HPDE6-E6E7 (cell line): ENCODE results near the gene LIN54.
"Not testable (repeated sequence)": the region's sequence is repeated elsewhere in the genome, so short reads cannot be mapped to it uniquely, and the experiment has no call there.

ENCODE experiments used
- DNase-seq: peaks from one replicate; pipeline ENCODE4 v3.0.0; 2011; ENCODE audit warnings: missing footprints; ENCODE audit errors: extremely low spot score

LIN54 gene

DNA sequence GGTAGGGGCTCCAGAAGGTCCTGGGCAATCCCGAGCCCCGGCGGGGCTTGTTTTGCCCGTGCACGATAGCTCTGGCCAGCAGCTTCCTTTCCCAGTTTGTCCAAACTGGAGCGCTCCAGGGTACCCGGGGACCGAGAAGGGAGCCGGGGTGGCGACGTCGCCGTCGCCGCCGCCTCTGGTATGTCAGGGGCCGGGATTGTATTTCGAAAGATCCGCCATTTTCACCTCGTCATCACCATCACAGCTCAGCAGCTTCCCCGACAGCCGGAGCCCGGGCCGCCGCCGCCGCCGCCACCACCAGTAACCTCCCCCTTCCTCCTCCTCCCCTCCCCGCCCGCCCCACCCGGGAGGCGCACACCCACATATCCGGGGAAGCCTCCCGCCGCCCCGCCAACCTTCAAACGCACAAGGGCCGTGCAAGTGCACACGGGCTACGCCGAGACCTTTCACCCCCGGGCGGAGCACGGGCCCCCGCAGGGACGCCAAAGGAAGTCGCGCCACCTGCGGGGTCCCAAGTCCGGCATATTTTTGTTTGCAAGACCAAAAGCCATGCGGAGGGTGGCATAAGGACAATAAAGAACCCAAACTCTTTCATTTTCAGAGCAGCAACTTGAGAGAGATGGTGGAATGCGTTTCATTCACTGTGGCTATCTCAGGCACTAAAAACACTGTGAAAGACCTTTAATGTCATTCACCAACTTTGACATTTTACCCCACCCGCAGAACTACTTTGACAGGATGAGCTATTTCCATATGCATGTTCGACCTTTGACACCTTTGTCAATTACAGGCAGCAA is at the start of gene LIN54:
Gene LIN54 (minus strand): TSS at position 302 of the 797 bp plus-strand sequence. CDS start 25,979 bp downstream, outside the sequence.
- peak; percentile 60 for DNase-seq

DNA sequence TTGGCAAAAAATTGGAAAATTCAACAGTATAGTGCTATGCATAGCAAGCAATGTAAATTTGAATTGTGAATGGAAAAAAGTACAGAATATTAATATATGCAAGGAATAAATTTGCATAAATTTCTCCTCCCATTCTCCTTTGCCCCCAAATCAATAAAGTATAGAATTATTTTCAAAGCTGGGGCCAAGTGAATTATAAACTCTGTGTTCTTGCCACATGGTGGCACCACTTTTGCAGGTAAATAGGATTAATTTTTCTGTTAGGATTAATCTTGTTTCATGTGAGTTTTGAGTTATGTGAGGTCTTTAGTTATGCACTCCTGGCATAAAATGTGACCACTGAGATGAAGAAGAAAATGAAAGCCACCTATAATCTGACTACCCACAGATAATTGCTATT is 44.3 kb upstream of the LIN54 start:
- no peak for DNase-seq

DNA sequence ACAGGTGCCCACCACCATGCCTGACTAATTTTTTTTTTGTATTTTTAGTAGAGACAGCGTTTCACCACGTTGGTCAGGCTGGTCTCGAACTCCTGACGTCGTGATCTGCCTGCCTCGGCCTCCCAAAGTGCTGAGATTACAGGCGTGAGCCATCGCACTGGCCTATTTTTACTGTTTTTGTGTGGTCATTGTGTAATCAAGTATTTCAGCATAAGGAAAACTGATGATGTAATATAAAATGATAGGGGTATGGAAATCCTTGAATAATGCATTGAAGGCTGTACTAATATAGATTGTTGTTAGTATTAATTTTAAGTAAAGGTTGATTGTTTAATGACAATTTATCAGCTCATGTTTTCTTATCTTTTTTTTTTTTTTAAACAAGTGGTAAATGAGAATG is 38.2 kb upstream of the LIN54 start:
- DNase-seq: not testable (repeated sequence)

DNA sequence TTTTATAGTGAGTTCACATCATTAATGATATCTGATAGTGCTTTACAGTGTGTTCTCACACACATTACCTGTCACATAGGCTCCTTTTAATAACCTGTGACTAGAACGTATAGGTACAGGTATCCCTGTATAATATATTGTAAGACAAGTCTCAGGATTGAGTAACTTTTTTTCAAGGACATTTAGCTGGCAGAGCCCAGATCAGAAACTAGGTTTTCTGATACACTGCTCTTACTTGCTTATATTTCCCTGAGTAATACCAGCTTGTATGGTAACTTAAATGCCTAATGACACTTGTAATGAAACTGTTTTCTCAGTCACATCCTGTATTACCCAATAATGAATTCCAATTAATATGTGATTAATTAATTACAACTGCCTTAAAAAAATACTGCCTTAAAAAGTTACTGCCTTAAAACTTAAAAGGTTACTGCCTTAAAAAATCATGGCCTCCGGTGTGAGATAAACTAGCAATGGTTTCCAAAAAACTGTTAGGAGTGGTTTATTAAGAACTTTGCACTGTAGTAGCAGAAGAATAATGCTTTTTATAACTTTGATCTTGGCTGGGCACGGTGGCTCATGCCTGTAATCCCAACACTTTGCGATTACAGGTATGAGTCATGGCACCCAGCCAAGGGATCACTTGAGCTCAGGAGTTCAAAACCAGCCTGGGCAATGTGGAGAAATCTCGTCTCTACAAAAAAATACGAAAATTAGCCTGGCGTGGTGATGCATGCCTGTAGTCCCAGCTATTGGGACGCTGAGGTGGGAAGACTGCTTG is 36.3 kb upstream of the LIN54 start:
- DNase-seq: no peak

DNA sequence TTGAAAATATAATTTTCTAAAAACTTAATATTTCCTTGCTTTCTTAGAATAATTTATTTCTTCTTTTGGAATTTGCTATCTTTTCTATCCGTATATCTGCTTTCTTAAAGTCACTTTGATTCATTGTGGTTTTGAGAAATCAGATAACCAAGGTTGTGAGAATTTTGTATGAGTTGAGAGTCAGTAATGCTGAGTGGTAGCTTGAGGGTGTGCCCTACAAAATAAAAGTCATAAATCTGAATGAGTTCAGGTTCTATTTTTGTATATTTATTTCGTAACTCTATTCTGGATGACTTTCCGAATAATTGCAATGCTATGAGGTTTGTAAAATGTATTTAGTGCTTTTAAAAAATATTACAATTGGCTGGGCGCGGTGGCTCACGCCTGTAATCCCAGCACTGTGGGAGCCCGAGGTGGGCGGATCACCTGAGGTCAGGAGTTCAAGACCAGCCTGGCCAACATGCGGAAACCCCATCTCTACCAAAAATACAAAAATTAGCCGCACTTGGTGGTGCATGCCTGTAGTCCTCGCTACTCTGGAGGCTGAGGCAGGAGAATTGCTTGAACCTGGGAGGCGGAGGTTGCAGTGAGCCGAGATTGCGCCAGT is 33.3 kb upstream of the LIN54 start:
- DNase-seq: no peak

DNA sequence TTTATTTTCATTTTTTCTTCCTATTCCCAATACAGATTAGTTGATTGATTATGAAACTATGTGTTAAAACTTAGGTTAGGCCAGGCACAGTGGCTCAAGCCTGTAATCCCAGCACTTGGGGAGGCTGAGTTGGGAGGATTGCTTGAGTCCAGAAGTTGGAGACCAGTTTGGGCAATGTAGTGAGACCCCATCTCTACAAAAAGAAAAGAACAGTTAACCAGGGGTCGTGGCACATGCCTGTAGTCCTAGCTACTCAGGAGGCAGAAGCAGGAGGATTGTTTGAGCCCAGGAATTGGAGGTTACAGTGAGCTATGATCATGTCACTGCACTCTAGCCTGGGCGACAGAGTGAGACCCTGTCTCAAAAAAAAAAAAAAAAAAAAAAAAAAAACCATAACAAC is 32.5 kb upstream of the LIN54 start:
- DNase-seq: not testable (repeated sequence)

DNA sequence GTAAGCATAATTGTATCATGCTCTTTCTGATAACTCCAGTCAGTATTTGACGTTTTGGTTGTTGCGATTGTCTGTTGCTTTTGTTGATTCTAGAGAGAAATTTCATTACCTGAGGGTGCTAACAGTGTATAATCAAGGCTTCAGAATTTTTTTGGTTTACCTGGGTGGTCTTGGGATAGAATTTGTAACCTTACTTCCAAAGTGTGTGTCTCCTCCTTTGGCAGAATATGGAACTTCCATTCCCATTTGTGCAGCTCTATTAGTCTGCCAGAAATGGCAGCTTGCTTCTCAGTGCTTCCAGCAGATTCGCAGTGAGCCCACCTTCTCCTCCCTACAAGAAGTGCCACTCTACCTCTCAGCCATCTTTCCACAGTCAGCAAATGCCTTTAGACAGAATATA is 29.6 kb upstream of the LIN54 start:
- no peak for DNase-seq

DNA sequence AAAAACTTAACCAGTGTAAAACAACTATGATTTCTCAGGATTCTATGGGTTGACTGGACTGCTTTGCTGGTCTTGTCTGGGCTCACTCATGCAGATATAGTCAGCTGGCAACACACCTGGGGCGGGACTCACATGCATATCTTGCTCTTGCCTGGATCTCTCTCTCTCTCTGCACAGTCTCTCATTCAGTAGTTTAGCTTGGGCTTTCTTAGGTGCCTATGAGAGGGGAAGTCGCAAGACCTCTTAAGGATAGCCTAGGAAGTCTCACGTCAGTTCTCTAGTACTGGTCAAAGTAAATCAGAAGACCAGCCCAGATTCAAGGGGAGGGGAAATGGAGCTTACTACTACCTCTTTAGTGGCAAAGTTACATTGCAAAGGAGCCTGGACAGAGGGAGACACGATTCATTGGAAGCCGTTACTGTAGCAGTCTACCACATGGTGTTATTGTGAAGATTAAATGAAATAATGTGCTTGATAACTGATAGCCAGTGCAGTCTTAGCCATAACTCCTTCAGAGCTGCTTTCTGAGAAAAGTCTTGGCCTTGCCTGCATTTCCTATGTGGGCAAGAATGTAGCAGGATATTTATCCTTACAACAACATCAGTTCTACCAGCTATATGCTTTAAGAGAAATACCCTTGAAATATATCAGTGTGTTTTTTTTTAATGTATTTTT is 26.5 kb upstream of the LIN54 start:
- no peak for DNase-seq

DNA sequence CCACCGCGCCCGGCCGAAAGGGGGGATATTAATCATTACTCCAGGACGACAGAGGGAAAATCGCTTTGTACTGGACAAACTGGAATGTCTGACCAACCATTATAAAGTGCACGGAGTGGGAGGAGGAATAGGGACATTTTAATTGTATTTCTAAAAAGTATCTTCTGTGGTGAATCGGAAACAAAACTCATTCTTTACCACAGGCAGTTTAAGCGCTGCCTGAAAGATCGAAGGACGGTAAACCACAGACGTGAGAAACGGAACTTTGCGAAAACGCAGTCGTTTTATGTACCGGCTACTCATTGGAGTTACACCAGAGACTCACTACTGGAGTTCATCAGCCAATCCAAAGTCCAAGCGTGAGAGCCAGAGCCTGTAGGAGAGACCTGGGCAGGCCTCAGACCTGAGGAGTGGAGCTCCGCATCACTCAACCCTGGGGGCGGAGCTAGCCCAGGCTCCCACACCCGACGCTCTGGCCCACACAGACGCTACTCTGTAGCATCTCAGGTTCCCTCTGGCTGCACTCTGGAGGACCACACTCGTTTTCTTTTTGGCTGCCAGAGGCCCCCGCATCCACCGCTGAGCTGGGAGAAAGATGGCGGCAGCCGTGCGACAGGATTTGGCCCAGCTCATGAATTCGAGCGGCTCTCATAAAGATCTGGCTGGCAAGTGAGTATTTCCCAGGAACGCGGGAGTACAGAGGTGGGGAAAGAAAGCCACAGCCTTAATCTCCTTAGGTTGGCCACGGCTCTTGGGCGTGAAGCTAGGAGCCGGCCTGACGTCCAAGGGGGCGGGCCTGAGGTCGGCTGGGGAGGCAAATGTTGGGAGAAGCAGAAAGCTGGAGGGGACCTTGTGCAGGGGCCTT is 24.2 kb upstream of the LIN54 start, which contains the start of gene COPS4:
Gene COPS4 (plus strand): TSS at position 554 of the 865 bp plus-strand sequence. CDS start 42 bp downstream, at position 596.
- peak; percentile 95 for DNase-seq

DNA sequence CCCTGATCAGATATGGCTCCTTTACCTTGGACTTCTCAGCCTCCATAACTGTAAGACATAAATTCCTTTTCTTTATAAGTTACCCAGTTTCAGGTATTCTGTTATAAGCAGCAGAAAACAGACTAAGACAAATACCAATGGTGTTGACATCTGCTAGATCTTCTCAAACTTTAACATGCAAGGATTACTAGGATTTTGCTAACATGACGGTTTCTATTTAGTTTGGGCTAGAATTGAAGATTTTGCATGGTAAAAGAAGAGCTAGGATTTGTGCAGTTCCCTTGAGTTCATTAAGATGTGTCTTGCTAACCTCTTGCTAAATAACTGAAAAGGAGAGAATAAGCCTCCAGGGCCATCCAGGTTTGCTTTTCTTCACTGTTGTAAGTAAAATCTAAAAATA is 19.1 kb upstream of the LIN54 start:
- no peak for DNase-seq

DNA sequence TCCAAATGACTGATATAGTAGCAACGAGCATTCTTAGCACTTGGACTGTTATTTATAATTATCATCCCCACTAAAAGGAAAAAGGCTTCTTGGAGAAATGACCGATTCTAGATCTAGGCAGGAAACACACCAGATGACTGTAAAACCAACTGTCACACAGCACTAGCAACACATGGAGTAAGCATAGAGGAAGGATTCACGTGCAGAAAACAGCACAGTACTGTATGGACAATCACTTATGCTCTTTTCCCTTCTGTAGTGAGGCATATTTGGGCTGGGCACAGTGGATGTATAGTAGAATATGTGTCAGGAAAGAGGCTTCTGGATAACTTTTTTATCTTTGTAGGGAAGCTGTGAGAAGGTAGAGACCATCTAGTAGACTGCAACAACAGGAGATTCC is 18.4 kb upstream of the LIN54 start:
- no peak for DNase-seq

DNA sequence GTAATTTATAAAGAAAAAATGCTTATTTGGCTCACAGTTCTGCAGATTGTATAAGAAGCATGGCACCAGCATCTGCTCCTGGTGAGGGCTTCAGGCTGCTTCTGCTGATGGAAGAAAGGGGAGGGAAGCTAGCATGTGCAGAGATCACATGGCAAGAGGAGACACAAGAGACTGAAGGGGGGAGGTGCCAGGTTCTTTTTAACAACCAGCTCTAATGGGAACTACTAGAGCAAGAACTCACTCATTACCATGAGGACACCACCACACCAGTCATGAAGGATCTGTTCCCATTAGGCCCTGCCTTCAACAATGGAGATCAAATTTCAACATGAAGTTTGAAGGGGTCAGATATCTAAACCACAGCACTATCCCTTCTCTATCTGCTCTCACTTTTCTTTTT is 14.9 kb upstream of the LIN54 start:
- no peak for DNase-seq

DNA sequence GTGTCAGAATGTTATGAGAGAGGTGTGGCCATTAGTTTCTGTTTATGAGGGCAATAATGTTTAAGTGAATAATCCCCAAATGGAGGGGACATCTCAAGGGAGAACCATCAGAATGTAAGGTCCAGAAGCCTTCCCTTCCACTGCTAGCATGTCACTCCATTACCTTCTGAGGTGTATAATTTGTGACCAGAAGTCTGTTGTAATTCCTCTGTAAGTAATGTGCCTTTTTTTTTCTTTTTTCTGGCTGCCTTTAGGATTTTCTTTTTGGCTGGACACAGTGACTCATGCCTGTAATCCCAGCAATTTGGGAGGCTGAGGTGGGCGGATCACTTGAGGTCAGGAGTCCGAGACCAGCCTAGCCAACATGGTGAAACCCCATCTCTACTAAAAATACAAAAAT is 13.6 kb upstream of the LIN54 start:
- no peak for DNase-seq

DNA sequence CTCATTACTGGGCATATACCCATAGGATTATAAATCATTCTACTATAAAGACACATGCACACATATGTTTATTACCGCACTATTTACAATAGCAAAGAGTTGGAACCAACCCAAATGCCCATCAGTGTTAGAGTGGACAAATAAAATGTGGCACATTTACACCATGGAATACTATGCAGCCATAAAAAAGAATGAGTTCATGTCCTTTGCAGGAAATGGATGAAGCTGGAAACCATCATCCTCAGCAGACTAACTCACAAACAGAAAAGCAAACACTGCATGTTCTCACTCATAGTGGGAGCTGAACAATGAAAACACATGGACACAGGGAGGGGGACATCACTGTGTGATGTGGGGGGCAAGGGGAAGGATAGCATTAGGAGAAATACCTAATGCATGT is 13.0 kb upstream of the LIN54 start:
- DNase-seq: not testable (repeated sequence)

DNA sequence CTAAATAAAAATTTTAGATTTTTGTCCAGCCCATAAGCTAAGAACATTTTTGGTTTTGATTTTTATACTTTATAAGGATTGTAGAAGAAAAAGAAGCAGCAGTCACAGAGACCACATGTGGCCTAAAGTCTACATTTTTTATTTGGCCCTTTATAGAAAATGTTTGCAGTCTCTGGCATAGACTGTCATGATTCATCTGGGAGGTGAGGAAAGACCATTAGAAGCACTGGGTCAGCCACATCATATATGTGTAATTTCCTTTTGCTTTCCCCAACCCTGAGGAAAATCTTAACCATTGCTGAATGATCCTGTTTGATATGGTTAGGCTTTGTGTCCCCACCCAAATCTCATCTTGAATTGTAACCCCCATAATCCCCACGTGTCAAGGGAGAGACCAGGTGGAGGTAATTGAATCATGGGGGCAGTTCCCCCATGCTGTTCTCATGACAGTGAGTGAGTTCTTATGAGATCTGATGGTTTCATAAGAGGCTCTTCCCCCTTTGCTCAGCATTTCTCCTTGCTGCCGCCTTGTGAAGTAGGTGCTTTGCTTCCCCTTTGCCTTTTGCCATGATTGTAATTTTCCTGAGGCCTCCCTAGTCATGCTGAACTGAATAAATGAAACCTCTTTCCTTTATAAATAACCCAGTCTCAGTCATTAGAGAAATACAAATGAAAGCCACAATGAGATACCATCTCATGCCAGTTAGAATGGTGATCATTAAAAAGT is 12.3 kb upstream of the LIN54 start:
- no peak for DNase-seq

DNA sequence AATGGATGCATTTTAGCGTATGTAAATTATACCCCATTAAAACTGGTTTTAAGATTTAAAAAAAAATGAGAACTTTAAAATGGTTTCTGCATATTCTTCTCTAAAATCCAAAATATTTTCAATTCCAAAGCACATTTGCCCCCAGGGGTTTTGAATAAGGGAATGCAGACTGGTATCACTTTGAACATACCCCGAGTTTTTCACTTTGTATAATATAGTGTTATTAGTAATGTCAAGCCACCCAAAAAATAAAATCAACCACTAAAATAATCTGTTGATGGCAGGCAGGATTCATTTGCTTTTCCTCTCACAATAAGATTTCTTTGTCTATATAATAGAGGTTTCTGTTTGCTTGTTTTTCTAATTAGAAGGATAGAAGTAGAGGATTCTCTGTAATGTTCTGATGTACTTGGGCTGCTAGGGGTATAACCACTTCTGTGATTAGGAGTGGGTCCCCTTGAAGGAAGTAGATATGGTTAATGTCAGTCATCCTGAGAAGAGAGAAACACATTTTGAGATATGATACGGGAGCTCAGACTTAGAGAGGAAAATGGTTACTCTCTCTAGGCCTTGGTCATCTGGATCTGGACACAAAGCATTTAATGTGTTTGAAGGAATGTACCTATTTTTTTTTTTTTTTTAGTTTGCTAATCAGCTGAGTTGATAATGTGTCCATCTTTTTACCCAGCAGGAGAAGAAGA is 9.3 kb upstream of the LIN54 start:
- DNase-seq: no peak

DNA sequence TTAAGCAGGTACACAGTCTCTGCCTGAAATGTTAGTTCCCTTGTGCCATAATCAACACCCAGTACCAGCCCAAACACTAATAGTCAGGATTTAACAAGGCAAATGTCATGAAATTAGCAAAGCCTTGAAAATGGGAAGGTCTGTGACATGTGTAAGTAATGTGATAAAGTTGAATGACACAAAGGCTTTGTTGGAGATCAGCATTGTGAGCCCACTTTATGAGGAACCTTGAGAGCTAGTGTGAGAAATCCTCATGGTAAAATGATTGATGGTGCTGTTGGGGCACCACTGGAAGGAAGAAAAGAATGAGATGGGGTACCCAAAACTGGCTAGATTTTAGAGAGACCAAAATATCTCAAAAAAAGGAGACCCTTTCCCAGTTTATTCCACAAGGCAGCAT is 3.3 kb upstream of the LIN54 start:
- no peak for DNase-seq

DNA sequence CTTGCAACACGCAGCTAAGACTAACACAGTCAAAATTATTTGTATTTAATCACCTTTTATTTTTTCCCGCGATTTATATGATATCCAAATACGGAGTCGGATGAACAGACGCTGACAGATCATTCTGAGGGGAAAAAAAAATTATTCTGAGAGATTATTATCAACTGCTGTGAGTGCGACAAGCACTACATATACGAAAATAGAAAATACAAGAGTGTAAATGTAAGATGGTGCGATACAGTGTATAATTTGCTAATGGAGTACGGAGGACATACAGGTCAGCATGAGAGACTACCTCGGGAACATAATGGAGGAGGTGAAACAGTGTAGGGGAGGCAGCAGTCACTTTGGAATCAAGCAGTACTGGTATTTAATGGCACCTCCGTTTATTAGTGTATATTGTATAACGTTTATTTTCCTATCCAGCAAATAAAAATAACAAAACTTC is 2.8 kb upstream of the LIN54 start:
- DNase-seq: no peak

DNA sequence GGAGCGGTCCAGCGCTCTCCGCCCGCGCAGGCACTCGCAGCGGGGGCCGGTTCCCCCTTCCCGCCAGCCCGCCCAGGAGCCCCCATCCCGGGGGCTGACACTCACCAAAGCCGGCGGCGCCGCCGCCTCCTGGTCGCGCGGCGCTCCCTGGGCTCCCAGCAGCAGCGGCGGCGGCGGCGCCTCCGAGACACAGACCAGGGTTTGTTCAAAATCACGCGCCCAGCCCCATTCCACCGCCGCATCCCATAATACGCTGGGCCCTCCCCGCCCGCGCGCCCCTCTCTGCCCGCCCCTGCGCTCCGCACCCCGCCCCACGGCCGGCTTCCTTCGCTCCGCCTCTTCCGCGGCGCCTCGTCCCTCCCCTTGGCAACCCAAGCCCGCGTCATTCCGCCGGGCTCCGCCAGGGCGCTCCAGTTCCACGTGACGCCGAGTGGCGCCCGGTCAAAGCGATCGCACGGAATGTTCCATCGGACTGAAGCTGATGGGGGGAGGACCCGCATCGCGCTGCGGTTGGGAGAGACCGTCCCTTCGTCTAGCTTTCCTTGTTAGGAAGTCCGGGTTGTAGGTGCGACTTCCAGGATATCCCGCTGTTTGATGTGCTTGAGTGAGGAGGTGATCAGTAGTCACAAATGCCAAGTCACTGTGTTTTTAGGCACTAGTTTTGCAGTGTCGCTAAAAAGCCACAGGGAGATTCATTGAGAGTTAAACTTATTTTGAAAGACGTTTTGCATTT is 2.2 kb upstream of the LIN54 start:
- peak; percentile 89 for DNase-seq
